ENCODE measurements around the gene KIT.

The KIT gene

DNA sequence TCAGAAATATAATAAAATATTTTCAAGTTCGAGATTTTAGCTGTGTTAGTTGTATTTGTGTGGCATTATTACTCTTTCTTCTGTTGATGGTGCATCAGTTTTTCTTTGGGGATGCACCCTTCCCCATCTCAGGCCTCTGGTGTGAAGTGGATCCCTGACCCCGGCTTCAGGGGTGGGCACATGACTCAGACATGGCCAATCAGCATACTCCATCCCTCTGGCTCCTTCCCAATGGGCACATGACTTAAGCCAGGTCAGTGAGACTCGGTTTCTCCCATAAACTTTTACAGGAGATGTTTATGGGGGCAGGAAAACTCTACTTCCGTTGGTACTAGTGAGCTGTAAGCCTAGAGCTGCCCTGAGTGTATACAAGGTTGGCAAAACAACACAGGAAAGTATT lies 3.0 kb upstream of the KIT start:
- TF ChIP-seq, protein P1, sequence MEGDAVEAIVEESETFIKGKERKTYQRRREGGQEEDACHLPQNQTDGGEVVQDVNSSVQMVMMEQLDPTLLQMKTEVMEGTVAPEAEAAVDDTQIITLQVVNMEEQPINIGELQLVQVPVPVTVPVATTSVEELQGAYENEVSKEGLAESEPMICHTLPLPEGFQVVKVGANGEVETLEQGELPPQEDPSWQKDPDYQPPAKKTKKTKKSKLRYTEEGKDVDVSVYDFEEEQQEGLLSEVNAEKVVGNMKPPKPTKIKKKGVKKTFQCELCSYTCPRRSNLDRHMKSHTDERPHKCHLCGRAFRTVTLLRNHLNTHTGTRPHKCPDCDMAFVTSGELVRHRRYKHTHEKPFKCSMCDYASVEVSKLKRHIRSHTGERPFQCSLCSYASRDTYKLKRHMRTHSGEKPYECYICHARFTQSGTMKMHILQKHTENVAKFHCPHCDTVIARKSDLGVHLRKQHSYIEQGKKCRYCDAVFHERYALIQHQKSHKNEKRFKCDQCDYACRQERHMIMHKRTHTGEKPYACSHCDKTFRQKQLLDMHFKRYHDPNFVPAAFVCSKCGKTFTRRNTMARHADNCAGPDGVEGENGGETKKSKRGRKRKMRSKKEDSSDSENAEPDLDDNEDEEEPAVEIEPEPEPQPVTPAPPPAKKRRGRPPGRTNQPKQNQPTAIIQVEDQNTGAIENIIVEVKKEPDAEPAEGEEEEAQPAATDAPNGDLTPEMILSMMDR (IDR thresholded peaks at IDR 0.05; ENCODE audit: poor library complexity, severe bottlenecking): no peak
- Histone ChIP-seq H3K36me3 (ENCODE audit: low read depth) (no peaks in the 10 kb centered on the region), H3K27me3 (ENCODE audit: insufficient read depth, poor library complexity, severe bottlenecking) (peaks cover 39% of the 10 kb centered on the region), H3K9me3 (ENCODE audit: severe bottlenecking) (no peaks in the 10 kb centered on the region), H3K4me3 (ENCODE audit: severe bottlenecking) (no peak overlapping the region), H3K27ac (ENCODE audit: poor library complexity, severe bottlenecking) (no peak overlapping the region), H3K4me1 (ENCODE audit: insufficient read depth, poor library complexity, severe bottlenecking) (peaks cover 7% of the 10 kb centered on the region)
- ATAC-seq (ENCODE audit: low read depth) (no peak), DNase-seq (ENCODE audit: low spot score) (no peak)

DNA sequence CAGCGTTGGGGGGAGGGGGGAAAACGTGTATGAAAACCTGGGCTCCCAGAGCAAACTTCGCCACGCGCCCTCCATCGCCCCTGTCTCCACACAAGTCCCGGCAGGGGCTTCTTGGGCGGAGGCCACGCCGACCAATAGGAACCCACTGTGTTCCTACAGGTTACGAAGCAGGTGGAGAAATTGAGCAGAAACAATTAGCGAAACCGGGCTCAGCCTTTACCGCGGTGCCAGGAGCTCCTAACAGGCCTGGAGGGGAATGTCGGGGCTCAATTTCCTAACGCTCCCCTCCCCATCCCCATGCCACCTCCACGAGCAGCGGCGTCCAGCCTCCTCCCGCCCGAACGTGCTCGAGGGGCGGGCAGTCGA lies 589 bp upstream of the KIT start:
- Histone ChIP-seq H3K4me3 (ENCODE audit: severe bottlenecking) (no peak overlapping the region), H3K4me1 (ENCODE audit: insufficient read depth, poor library complexity, severe bottlenecking) (peaks cover 29% of the 10 kb centered on the region), H3K27me3 (ENCODE audit: insufficient read depth, poor library complexity, severe bottlenecking) (peaks cover 40% of the 10 kb centered on the region), H3K36me3 (ENCODE audit: low read depth) (no peaks in the 10 kb centered on the region), H3K9me3 (ENCODE audit: severe bottlenecking) (no peaks in the 10 kb centered on the region), H3K27ac (ENCODE audit: poor library complexity, severe bottlenecking) (no peak overlapping the region)
- TF ChIP-seq, protein P1 (IDR thresholded peaks at IDR 0.05; ENCODE audit: poor library complexity, severe bottlenecking): no peak
- ATAC-seq (ENCODE audit: low read depth) (no peak), DNase-seq (ENCODE audit: low spot score) (no peak)

DNA sequence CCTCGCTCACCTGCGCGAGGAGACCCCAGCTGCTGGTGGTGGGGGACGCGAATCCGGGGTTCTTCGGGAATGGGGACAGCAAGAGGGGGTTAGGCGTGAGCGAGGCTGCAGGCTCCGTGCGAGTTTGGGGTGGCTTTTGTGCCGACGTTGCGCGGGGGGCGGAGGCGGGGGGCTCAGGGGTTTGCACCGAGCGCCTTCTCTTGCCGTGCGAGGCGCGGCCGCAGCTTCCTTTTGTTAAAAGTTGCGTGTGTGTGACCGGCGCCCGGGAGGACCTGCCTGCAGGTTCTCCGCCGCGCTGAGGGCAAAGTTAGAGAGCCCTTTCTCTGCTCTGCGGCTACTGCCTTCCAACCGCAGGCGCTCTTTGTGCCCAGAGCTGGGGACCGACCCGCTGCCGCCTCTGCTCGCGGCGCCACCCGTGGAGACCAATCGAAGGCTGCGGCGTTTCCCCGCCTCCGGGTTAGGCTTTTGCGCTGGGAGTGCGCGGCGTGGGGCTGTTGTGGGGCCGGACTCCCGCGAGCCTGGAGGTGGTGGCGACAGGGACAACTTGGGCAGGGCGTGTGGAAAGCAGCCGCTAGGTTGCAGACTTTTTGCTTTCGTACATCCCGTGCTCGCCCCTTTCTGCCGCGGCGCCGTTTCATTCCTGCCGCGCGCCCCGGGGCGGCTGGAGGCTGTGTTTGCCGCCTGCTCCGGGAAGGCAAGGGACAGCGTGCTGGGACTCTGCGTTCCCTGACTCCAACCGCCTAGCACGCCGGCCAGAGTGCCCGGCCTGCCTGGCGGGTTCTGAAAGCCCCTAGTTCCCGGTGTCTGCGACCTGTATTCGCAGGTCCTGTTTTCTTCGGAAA lies 716 bp downstream of the KIT start:
- DNase-seq (ENCODE audit: low spot score) (no peak), ATAC-seq (ENCODE audit: low read depth) (peak; percentile 14; the same call in 1 of the 3 replicates)
- Histone ChIP-seq H3K36me3 (ENCODE audit: low read depth) (no peaks in the 10 kb centered on the region), H3K4me3 (ENCODE audit: severe bottlenecking) (peak overlapping the region; percentile 22), H3K9me3 (ENCODE audit: severe bottlenecking) (no peaks in the 10 kb centered on the region), H3K27me3 (ENCODE audit: insufficient read depth, poor library complexity, severe bottlenecking) (peaks cover 40% of the 10 kb centered on the region), H3K4me1 (ENCODE audit: insufficient read depth, poor library complexity, severe bottlenecking) (peaks cover 30% of the 10 kb centered on the region), H3K27ac (ENCODE audit: poor library complexity, severe bottlenecking) (no peak overlapping the region)
- TF ChIP-seq, protein P1 (IDR thresholded peaks at IDR 0.05; ENCODE audit: poor library complexity, severe bottlenecking): peak; percentile 14

DNA sequence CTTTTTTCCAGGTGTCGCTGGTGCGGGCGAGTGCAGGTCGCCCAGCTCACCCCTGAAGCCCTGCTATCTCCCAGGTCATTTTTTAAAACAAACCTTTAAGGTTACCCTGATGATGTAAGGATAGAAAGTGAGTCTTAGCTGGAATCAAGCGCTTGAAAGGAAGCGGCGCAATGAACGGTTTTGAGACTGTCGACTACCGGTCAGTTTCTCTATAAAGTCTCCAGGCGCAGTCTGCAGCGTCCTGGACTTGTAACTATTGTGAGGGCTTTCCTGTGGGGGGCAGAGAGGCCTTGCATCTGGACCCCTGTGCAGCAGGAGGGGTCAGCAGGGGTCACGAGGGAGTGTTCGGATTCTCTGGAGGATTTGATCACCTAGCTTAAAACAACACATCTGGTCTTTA lies 1.6 kb downstream of the KIT start:
- H3K9me3 ChIP-seq (ENCODE audit: severe bottlenecking): no peaks in the 10 kb centered on the region
- peaks cover 40% of the 10 kb centered on the region for H3K27me3 ChIP-seq (ENCODE audit: insufficient read depth, poor library complexity, severe bottlenecking)
- H3K36me3 ChIP-seq (ENCODE audit: low read depth): no peaks in the 10 kb centered on the region
- TF ChIP-seq, protein P1 (IDR thresholded peaks at IDR 0.05; ENCODE audit: poor library complexity, severe bottlenecking): no peak
- no peak overlapping the region for H3K27ac ChIP-seq (ENCODE audit: poor library complexity, severe bottlenecking)
- no peak for DNase-seq (ENCODE audit: low spot score)
- H3K4me3 ChIP-seq (ENCODE audit: severe bottlenecking): peak overlapping the region; percentile 22
- peaks cover 30% of the 10 kb centered on the region for H3K4me1 ChIP-seq (ENCODE audit: insufficient read depth, poor library complexity, severe bottlenecking)
- no peak for ATAC-seq (ENCODE audit: low read depth)

Data from RWPE2 (cell line).